ENCODE results near the gene FRS3.

The FRS3 gene

GRCh38 chr6:41734666-41735426, 44.9 kb downstream of the FRS3 start:
- Histone ChIP-seq H3K27ac (peak overlapping the region; percentile 39), H3K4me3 (IDR thresholded peaks at IDR 0.05; ENCODE audit: insufficient read depth, low read depth, low read length) (no peak overlapping the region), H3K27me3 (ENCODE audit: insufficient read depth, low read depth) (no peaks in the 10 kb centered on the region), H3K36me3 (ENCODE audit: insufficient read depth) (no peaks in the 10 kb centered on the region), H3K4me1 (ENCODE audit: low read depth, poor library complexity, severe bottlenecking) (peaks cover 34% of the 10 kb centered on the region), H3K4me2 (peak overlapping the region; percentile 42), H4K20me1 (ENCODE audit: insufficient read depth) (no peaks in the 10 kb centered on the region), H3K79me2 (ENCODE audit: insufficient read depth, low read depth) (peaks cover 18% of the 10 kb centered on the region; the same call in 1 of the 2 replicates), H3K9ac (peak overlapping the region; percentile 66), H2AFZ (ENCODE audit: low read depth) (peak overlapping the region; percentile 56)
- no peak for TF ChIP-seq CTCF (conservative IDR thresholded peaks at IDR 0.05; ENCODE audit: low read depth, low read length)

- Histone ChIP-seq H2AFZ (ENCODE audit: low read depth) (peak overlapping the region; percentile 13), H3K4me3 (IDR thresholded peaks at IDR 0.05; ENCODE audit: insufficient read depth, low read depth, low read length) (no peak overlapping the region), H3K4me1 (ENCODE audit: low read depth, poor library complexity, severe bottlenecking) (peaks cover 34% of the 10 kb centered on the region), H4K20me1 (ENCODE audit: insufficient read depth) (no peaks in the 10 kb centered on the region), H3K27me3 (ENCODE audit: insufficient read depth, low read depth) (no peaks in the 10 kb centered on the region), H3K36me3 (ENCODE audit: insufficient read depth) (no peaks in the 10 kb centered on the region), H3K9ac (peak overlapping the region; percentile 43; the same call in 1 of the 2 replicates), H3K4me2 (peak overlapping the region; percentile 86), H3K27ac (peak overlapping the region; percentile 74), H3K79me2 (ENCODE audit: insufficient read depth, low read depth) (peaks cover 18% of the 10 kb centered on the region; the same call in 1 of the 2 replicates)
- TF ChIP-seq CTCF (conservative IDR thresholded peaks at IDR 0.05; ENCODE audit: low read depth, low read length) = no peak
Measured at GRCh38 chr6:41733707-41734665, 45.7 kb downstream of the FRS3 start.

- peak overlapping the region; percentile 74 for H3K27ac ChIP-seq
- peaks cover 18% of the 10 kb centered on the region; the same call in 1 of the 2 replicates for H3K79me2 ChIP-seq (ENCODE audit: insufficient read depth, low read depth)
- H3K4me1 ChIP-seq (ENCODE audit: low read depth, poor library complexity, severe bottlenecking) = peaks cover 34% of the 10 kb centered on the region
- H3K27me3 ChIP-seq (ENCODE audit: insufficient read depth, low read depth) = no peaks in the 10 kb centered on the region
- H3K4me2 ChIP-seq = peak overlapping the region; percentile 86
- H3K36me3 ChIP-seq (ENCODE audit: insufficient read depth) = no peaks in the 10 kb centered on the region
- H4K20me1 ChIP-seq (ENCODE audit: insufficient read depth) = no peaks in the 10 kb centered on the region
- H2AFZ ChIP-seq (ENCODE audit: low read depth) = peak overlapping the region; percentile 13; the same call in 1 of the 2 replicates
- no peak for TF ChIP-seq CTCF (conservative IDR thresholded peaks at IDR 0.05; ENCODE audit: low read depth, low read length)
- no peak overlapping the region for H3K4me3 ChIP-seq (IDR thresholded peaks at IDR 0.05; ENCODE audit: insufficient read depth, low read depth, low read length)
- H3K9ac ChIP-seq = peak overlapping the region; percentile 43; the same call in 1 of the 2 replicates
Measured at GRCh38 chr6:41733360-41733706, 46.4 kb downstream of the FRS3 start.

- H3K27me3 ChIP-seq (ENCODE audit: insufficient read depth, low read depth) = no peaks in the 10 kb centered on the region
- peak overlapping the region; percentile 74 for H3K27ac ChIP-seq
- peak overlapping the region; percentile 13; the same call in 1 of the 2 replicates for H2AFZ ChIP-seq (ENCODE audit: low read depth)
- H3K4me2 ChIP-seq = peak overlapping the region; percentile 86
- peaks cover 18% of the 10 kb centered on the region; the same call in 1 of the 2 replicates for H3K79me2 ChIP-seq (ENCODE audit: insufficient read depth, low read depth)
- no peaks in the 10 kb centered on the region for H4K20me1 ChIP-seq (ENCODE audit: insufficient read depth)
- H3K4me1 ChIP-seq (ENCODE audit: low read depth, poor library complexity, severe bottlenecking) = peaks cover 34% of the 10 kb centered on the region
- peak overlapping the region; percentile 43; the same call in 1 of the 2 replicates for H3K9ac ChIP-seq
- no peak overlapping the region for H3K4me3 ChIP-seq (IDR thresholded peaks at IDR 0.05; ENCODE audit: insufficient read depth, low read depth, low read length)
- H3K36me3 ChIP-seq (ENCODE audit: insufficient read depth) = no peaks in the 10 kb centered on the region
- TF ChIP-seq CTCF (conservative IDR thresholded peaks at IDR 0.05; ENCODE audit: low read depth, low read length) = no peak
Measured at GRCh38 chr6:41732591-41733359, 46.9 kb downstream of the FRS3 start.

Measured in KMS-11 (cell line).